Epithelial cell of proximal tubule (primary cell): ENCODE results near the gene TMTC1. TPM values are rescaled to one million over a fixed set of nuclear protein-coding genes. Genes with fewer than 3 reads are reported as not detected.

Experiments
- DNase-seq: peaks from one replicate; pipeline ENCODE4 v3.0.0-alpha.2; 2011; ENCODE audit warnings: low read depth
- H3K4me3 ChIP-seq: 2 replicates; pipeline ENCODE4 v1.5.1; 2011; ENCODE audit warnings: low read depth, mild to moderate bottlenecking, low read length
- CTCF ChIP-seq: conservative IDR thresholded peaks from 2 replicates; pipeline ENCODE4 v1.5.1; 2012; ENCODE audit warnings: low read depth, mild to moderate bottlenecking, low read length
- total RNA-seq: library from RNA; depleted of rRNA; stranded (reverse); fragments of >200 nt; gene quantifications from 2 replicates; pipeline ENCODE4 v1.2.3, GENCODE V29; 2015

Gene TMTC1
- total RNA-seq, 1 donor from 2014 or later = 0.40 TPM

- no peak for DNase-seq
- no peak for TF ChIP-seq CTCF
- H3K4me3 ChIP-seq = no peak overlapping the region
Measured at GRCh38 chr12:29499235-29499634, 284.5 kb downstream of the TMTC1 start.

- no peak for DNase-seq
- no peak for TF ChIP-seq CTCF
- no peak within 1 kb of the TSS for H3K4me3 ChIP-seq
Measured at GRCh38 chr12:29497588-29497987, 286.2 kb downstream of the TMTC1 start, which contains the start of gene OVCH1. Gene OVCH1, minus strand, starts transcription at chr12:29497686. Its CDS starts 0 bp downstream, at chr12:29497686.

- DNase-seq = no peak
Measured at GRCh38 chr12:29492891-29493290, 290.9 kb downstream of the TMTC1 start.

GRCh38 chr12:29486972-29487371, 296.8 kb downstream of the TMTC1 start:
- no peak for DNase-seq
- H3K4me3 ChIP-seq = no peak overlapping the region
- no peak for TF ChIP-seq CTCF

More at GRCh38 chr12:29492891-29493290, 290.9 kb downstream of the TMTC1 start:
- no peak overlapping the region for H3K4me3 ChIP-seq
- no peak for TF ChIP-seq CTCF

- DNase-seq = no peak
- no peak for TF ChIP-seq CTCF
- H3K4me3 ChIP-seq = no peak overlapping the region
Measured at GRCh38 chr12:29463198-29463597, 320.5 kb downstream of the TMTC1 start.

GRCh38 chr12:29460082-29460481, 323.7 kb downstream of the TMTC1 start:
- no peak for TF ChIP-seq CTCF
- DNase-seq = no peak
- H3K4me3 ChIP-seq = no peak overlapping the region

GRCh38 chr12:29455087-29455486, 328.7 kb downstream of the TMTC1 start:
- H3K4me3 ChIP-seq = no peak overlapping the region
- DNase-seq = no peak
- no peak for TF ChIP-seq CTCF
